HT-29 (cell line): ENCODE measurements around the gene EYA3. TPM values are rescaled to one million over a fixed set of nuclear protein-coding genes. Genes with fewer than 3 reads are reported as not detected.

Source experiments
- DNase-seq: peaks from one replicate; pipeline ENCODE4 v3.0.0-alpha.2; 2015; ENCODE audit warnings: low spot score
- total RNA-seq: library from RNA; depleted of rRNA; stranded (reverse); fragments of >200 nt; shearing (Covaris generic); gene quantifications from 2 replicates; pipeline ENCODE4 v1.2.3, GENCODE V29; 2014

The EYA3 gene
- total RNA-seq, 1 experiment from 2014 or later, result 4.4 TPM

DNA sequence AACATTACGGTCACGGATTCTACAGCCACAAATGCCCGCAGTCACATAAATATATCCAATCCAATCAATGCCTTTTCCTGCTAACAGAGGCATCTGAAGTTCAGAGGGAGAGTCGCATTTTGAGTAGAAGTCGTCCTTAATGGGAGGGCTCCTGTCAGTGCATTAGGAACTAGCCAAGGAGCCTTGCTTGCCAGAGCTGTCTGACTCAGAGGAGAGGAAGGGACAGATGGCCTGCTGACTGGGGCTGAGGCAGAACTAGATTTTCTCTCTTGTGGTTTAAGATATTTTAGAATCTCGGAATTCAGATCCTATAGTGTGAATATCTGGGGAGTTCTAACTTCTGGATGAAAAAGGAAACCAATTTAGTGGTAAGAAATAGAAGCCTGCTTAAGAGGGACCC is 118.0 kb downstream of the EYA3 start:
- DNase-seq, result no peak

- no peak for DNase-seq
These were observed 119.7 kb downstream of the EYA3 start for GRCh38 chr1:27968692-27969091.

- DNase-seq, result no peak
These were observed 120.4 kb downstream of the EYA3 start for GRCh38 chr1:27967884-27968466.

- no peak for DNase-seq
These were observed 121.1 kb downstream of the EYA3 start for GRCh38 chr1:27967106-27967883.

DNA sequence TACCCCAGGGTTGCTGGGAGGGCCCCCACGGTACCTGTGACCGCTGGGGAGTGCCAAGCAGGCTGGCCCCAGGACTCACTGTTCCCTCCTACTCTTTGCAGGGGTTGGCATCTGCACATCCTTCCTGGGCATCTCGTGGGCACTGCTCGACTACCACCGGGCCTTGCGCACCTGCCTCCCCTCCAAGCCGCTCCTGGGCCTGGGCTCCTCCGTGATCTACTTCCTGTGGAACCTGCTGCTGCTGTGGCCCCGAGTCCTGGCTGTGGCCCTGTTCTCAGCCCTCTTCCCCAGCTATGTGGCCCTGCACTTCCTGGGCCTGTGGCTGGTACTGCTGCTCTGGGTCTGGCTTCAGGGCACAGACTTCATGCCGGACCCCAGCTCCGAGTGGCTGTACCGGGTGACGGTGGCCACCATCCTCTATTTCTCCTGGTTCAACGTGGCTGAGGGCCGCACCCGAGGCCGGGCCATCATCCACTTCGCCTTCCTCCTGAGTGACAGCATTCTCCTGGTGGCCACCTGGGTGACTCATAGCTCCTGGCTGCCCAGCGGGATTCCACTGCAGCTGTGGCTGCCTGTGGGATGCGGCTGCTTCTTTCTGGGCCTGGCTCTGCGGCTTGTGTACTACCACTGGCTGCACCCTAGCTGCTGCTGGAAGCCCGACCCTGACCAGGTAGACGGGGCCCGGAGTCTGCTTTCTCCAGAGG is 121.9 kb downstream of the EYA3 start:
- peak; percentile 42 for DNase-seq

GRCh38 chr1:27963393-27963792 is 125.0 kb downstream of the EYA3 start:
- DNase-seq, result no peak

DNA sequence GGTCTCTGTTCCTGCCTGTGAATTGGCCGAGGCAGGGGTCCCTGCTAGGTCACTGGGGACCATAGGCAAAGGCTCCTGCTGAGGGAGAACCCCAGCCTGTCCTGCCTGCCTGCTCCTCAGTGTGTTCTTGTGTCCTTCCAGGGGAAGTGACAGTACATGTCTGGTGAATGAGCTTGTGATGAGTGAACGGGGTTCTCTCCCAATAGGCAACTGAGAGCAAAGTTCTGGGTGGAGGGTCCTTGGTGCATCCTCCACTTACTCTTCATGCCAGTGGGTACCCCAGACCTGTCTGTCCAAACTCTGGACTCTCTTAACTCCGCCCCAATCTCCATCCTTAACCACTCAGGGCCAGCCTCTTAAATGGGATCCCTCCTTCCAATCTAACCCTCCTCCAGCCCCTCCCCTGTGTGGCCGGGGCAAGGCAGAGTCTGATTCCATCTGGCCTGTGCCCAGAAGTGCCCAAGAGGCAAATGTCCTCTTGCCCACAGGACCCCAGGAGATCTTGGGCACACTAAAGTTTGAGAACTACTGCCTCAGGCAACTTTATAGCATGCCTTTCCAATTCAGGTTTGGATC is 126.7 kb downstream of the EYA3 start:
- no peak for DNase-seq

- DNase-seq, result peak; percentile 13
These were observed 127.4 kb downstream of the EYA3 start for GRCh38 chr1:27960762-27961645.

DNA sequence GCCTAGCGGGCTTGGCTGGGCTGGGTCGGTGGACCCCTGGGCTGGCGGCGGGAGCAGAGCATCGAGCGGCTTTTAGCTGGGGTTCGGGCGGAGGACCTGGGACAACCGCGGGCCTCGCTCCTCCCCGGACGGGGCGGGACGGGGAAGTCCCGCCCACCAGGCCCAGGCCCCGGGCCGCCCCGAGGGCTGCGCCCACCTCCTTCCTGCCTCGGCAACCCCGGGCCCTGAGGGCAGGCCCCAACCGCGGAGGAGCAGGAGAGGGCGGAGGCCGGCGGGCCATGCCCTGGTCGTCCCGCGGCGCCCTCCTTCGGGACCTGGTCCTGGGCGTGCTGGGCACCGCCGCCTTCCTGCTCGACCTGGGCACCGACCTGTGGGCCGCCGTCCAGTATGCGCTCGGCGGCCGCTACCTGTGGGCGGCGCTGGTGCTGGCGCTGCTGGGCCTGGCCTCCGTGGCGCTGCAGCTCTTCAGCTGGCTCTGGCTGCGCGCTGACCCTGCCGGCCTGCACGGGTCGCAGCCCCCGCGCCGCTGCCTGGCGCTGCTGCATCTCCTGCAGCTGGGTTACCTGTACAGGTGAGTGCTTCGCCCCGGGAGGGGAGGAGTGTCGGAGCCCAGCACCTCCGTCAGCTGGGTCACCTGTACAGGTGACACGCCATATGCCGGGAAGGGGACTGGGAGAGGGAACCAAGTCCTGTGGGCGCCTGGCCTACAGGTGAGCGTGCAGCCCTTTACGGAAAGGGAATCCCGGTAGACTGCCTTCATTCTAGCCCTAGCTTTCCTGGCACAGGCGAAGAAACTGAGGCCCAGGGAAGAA is 128.4 kb downstream of the EYA3 start, which contains the start of gene XKR8:
Gene XKR8 (plus strand): TSS at position 182 of the 812 bp plus-strand sequence. CDS start 97 bp downstream, at position 279.
- DNase-seq, result peak; percentile 89

GRCh38 chr1:27958513-27958912 is 129.9 kb downstream of the EYA3 start:
- DNase-seq, result no peak

DNA sequence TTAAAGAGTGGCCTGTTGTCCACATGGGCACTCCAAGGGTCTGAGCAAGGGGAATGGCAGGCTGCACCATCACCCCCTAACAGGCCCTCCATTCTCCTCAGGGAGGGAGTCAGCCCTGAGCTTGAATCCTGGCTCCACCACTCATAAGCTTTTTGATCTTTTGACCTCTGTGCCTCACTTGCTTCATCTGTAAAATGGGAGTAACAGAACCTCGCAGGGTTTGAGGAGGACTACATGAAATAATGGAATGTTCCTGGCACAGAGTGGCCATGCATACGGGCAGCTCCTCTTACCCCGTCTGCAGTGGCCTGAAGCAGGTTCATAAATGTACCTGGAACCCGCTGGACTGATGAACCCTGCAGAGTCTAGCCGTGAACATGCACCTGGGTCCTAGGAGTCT is 130.8 kb downstream of the EYA3 start:
- no peak for DNase-seq

GRCh38 chr1:27956761-27957160 is 131.6 kb downstream of the EYA3 start:
- no peak for DNase-seq

GRCh38 chr1:27955076-27955475 is 133.3 kb downstream of the EYA3 start:
- DNase-seq, result no peak

DNA sequence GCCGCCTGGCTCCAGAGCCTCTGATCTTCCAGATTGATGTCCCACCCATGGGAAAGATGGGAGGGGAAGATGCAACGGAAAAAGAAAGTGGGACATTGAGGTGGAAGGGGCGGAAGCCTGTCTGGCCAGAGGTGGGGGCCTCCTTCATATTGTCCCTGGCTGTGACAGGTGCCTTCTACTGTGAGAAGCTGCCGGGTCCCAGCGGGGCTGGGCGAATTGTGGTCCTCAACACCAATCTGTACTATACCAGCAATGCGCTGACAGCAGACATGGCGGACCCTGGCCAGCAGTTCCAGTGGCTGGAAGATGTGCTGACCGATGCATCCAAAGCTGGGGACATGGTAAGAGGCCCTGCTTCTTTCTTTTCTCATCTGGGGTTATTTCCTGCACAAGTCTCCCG is 134.2 kb downstream of the EYA3 start:
- DNase-seq, result no peak

GRCh38 chr1:27952147-27952546 is 136.3 kb downstream of the EYA3 start:
- DNase-seq, result no peak

DNA sequence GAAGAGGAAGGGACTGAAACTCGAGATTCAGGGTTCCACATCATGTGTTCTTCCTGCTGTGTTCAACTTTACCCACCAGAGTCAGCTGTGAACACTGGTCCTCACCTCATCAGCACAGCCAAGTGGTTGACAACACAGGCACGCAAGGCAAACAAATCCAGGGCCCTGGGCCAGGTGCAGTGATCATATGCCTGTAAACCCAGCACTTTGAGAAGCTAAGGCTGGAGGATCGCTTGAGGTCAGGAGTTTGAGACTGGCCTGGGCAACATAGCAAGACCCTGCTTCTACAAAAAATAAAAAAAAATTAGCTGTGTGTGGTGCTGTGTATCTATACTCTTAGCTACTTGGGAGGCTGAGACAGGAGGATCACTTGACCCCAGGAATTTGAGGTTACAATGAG is 137.0 kb downstream of the EYA3 start:
- DNase-seq, result no peak

- no peak for DNase-seq
These were observed 139.4 kb downstream of the EYA3 start for GRCh38 chr1:27949027-27949426.

DNA sequence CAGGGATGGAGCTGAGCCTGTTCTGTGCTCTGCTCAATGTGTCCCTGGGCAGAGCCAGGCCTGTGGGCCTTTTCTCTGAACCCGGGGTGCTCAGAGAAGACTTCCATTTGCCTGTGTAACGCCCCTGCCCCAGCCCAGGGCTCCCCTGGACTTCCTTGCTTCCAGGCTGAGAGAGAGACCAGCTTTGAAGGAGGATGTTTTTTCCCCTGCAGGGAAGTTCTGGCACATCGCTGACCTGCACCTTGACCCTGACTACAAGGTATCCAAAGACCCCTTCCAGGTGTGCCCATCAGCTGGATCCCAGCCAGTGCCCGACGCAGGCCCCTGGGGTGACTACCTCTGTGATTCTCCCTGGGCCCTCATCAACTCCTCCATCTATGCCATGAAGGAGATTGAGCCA is 143.4 kb downstream of the EYA3 start:
- DNase-seq, result no peak

GRCh38 chr1:27941671-27942540 is 146.5 kb downstream of the EYA3 start:
- DNase-seq, result no peak
